Central memory CD4-positive, alpha-beta T cell (primary cell): ENCODE data around the gene SLC20A1.

ENCODE experiments used
- DNase-seq: peaks from one replicate; pipeline ENCODE4 v3.0.0; 2022

The SLC20A1 gene

GRCh38 chr2:112626604-112627059 lies 19.1 kb upstream of the SLC20A1 start:
- peak; percentile 64 for DNase-seq

GRCh38 chr2:112627060-112628040 lies 18.4 kb upstream of the SLC20A1 start:
- DNase-seq: no peak

- no peak for DNase-seq
These were observed 16.5 kb upstream of the SLC20A1 start for GRCh38 chr2:112629224-112629623.

- DNase-seq: no peak
These were observed 15.9 kb upstream of the SLC20A1 start for GRCh38 chr2:112629823-112630222.

GRCh38 chr2:112630268-112630667 lies 15.5 kb upstream of the SLC20A1 start:
- no peak for DNase-seq

- no peak for DNase-seq
These were observed 12.0 kb upstream of the SLC20A1 start for GRCh38 chr2:112633708-112634107.

GRCh38 chr2:112634153-112634873 lies 11.4 kb upstream of the SLC20A1 start:
- DNase-seq: peak; percentile 15

- no peak for DNase-seq
These were observed 10.9 kb upstream of the SLC20A1 start for GRCh38 chr2:112634874-112635157.

GRCh38 chr2:112636605-112637288 lies 9.0 kb upstream of the SLC20A1 start:
- no peak for DNase-seq

- no peak for DNase-seq
These were observed 8.5 kb upstream of the SLC20A1 start for GRCh38 chr2:112637289-112637660.

- no peak for DNase-seq
These were observed 5.8 kb upstream of the SLC20A1 start for GRCh38 chr2:112639936-112640335.

GRCh38 chr2:112640467-112640799 lies 5.3 kb upstream of the SLC20A1 start:
- DNase-seq: no peak

GRCh38 chr2:112640800-112641675 lies 4.7 kb upstream of the SLC20A1 start:
- no peak for DNase-seq

GRCh38 chr2:112641701-112642100 lies 4.0 kb upstream of the SLC20A1 start:
- DNase-seq: no peak

GRCh38 chr2:112642561-112642960 lies 3.2 kb upstream of the SLC20A1 start:
- DNase-seq: no peak

- no peak for DNase-seq
These were observed 2.8 kb upstream of the SLC20A1 start for GRCh38 chr2:112642966-112643365.

- no peak for DNase-seq
These were observed 2.3 kb upstream of the SLC20A1 start for GRCh38 chr2:112643488-112643887.

GRCh38 chr2:112644155-112644932 lies 1.4 kb upstream of the SLC20A1 start:
- no peak for DNase-seq

- no peak for DNase-seq
These were observed 818 bp upstream of the SLC20A1 start for GRCh38 chr2:112644933-112645309.

GRCh38 chr2:112646102-112646719 lies 472 bp downstream of the SLC20A1 start:
- DNase-seq: no peak
